Stimulated activated CD8-positive, alpha-beta memory T cell treated with anti-CD3 and anti-CD28 coated beads, Interleukin-4, amount 100 ng/mL, for 24 hours (primary cell): Measurements from ENCODE around the gene BAIAP2L1.
A peak's percentile ranks its signal among the peaks of the same experiment; 100 is the strongest.

Source experiments
- DNase-seq: peaks from one replicate; pipeline ENCODE4 v3.0.0-alpha.2; 2020; ENCODE audit warnings: low read depth

BAIAP2L1 gene

GRCh38 chr7:98278936-98279335 lies 122.0 kb downstream of the BAIAP2L1 start:
- DNase-seq, result no peak

- no peak for DNase-seq
Measured at GRCh38 chr7:98278408-98278807, 122.5 kb downstream of the BAIAP2L1 start.

DNA sequence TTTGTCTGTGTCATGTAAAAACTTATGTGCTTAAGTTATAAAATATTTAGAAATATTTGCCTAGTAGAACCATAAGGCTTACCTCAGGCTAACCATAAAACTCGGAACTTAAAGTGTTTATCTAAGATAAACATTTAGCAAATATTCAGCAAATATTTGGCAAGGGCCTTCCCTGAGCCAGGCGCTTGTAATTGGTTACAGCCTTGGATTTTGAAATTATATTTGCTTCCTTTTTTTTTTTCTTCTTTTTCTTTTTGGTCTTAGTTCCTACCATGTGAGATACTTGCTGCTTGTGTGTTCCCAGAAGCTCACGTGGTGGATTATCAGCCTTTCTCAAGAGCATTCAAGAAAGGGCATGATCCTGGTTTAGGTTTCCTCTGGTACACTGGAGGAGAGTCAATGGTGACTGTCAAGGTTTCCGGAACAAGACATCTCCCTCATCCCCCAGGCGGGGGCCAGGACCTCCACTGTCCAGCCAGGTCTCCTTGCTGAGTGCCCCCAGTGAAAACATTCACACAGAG lies 124.6 kb downstream of the BAIAP2L1 start:
- DNase-seq, result no peak

GRCh38 chr7:98267303-98267702 lies 133.6 kb downstream of the BAIAP2L1 start:
- DNase-seq, result no peak

DNA sequence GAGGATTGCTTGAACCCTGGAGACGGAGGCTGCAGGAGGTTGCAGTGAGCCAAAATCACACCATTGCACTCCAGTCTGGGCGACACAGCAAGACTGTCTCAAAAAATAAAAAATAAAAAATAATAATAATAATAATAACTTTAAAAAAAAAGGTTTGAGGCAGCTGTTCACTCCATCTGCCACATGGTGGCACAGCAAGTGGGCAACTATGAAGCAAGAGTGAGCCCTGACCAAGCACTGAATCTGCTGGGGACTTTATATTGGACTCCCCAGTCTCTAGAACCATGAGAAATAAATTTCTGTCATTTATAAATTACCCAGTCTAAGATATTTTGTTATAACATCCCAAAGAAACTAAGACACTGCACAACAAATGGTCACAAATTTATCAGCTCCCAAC lies 134.1 kb downstream of the BAIAP2L1 start:
- DNase-seq, result no peak

DNA sequence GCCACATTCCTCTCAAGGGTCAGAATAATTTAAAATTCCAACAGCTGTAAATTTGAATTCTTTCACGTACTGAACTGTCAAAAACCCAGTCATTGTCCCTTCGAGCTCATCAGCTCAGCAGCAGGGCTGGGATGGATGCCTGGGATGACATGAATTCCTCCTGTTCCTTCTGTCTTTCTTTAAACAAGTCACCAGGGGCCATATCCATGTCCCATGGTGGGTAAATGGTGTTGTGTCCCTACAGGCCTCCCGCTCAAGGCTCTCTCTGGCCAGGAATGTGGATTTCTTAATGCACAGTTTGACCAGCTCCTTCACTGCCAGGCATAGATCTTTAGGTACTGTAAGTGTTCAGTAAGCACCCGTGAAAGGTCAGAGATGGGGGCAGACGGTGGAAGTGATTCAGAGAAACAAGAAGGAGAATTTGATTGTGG lies 135.0 kb downstream of the BAIAP2L1 start:
- no peak for DNase-seq

DNA sequence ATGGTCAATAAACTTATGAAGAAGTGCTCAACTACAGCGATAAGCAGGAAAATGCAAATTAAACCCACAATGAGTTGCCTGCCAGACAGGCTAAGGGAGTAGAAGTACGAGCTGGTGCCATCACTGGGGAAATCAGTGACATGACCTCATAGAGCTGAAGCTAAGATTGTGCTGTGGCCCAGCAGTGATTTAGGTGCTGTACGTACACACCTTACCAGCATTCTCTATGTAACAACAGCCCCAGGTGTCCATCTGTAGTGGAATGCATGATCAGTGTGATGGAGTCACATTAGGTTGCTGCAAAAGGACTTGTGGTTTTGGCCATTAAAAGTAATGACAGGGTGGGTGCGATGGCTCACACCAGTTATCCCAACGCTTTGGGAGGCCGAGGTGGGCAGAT lies 143.2 kb downstream of the BAIAP2L1 start:
- DNase-seq, result no peak

DNA sequence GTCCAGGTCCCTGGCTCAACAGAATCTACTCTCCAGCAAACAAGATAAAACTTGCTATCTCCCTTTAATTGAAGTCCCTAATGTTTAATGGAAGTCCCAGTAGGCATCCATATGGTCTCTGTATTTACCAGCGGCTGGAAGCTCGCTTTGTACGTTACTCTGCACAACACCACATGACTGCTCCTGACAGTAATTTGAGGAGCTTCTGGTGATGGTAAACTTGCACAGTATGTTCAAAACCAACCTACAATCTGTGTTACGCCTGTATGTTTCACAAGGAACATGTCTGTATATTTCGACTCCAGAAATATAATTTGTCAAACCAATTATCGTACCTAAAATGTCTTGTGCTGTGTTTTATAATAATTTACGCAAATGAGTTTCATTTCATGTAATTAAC lies 144.5 kb downstream of the BAIAP2L1 start:
- no peak for DNase-seq

GRCh38 chr7:98254951-98255610 lies 145.8 kb downstream of the BAIAP2L1 start:
- DNase-seq, result no peak

DNA sequence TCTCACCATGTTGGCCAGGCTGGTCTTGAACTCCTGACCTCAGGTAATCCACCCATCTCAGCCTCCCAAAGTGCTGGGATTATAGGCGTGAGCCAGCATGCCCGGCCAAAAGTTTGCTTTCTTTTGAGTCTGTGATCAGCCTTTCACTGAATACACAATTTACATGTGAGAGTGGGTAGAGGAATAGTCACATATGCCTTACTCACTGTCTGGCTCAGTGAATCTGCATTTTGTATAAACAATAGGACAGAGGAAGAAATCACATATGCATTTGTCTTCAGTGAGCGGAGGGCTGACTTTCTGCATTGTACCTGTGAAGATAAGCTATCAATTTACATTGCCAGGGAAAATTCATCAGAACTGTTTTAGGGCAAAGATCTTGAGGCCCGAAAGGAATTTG lies 146.4 kb downstream of the BAIAP2L1 start:
- DNase-seq, result no peak

GRCh38 chr7:98252425-98253054 lies 148.3 kb downstream of the BAIAP2L1 start:
- no peak for DNase-seq

- peak; percentile 89 for DNase-seq
Measured at GRCh38 chr7:98251601-98252424, 149.1 kb downstream of the BAIAP2L1 start, which contains the start of gene TECPR1. TSS of gene TECPR1 (minus strand) at chr7:98252232. CDS start at chr7:98246146, 6,086 bp downstream.

- no peak for DNase-seq
Measured at GRCh38 chr7:98251231-98251600, 149.7 kb downstream of the BAIAP2L1 start.

GRCh38 chr7:98250789-98251188 lies 150.1 kb downstream of the BAIAP2L1 start:
- DNase-seq, result no peak

DNA sequence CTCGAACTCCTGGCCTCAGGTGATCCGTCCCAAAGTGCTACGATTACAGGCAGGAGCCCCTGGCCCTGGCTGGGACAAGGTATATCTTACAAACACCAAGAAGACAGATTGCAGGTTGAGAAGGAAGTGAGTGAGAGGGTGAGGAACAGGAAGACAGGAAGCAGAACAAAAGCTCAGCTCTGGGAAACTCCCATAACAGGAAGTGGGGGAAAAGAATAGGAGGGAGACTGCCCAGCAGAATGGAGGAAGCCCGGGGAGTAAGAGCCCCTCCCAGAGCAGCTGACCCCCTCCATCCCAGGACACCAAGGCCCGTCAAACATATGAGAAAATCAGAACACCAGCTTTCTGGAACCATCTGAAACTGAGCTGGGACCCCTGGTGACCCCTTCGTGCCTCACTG lies 151.8 kb downstream of the BAIAP2L1 start:
- DNase-seq, result no peak

DNA sequence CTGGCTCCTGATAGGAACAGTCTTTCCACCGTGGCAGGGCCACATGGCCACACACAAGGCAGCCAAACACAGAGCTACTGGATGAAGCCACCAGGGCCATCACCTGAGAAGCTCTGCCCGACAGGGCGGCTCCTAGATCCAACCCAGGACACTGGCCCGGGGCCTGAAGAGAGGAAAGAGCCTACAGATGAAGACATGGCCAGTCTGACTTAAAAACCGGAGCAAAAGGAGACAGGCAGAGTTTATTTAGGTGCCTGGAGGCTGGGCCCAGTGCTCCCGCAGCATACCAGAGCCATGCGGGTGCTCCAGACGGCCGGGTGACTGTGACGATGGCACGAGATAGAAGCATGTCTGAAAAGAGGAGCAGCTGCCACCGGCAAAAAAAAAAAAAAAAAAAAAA lies 152.7 kb downstream of the BAIAP2L1 start:
- no peak for DNase-seq

- DNase-seq, result no peak
Measured at GRCh38 chr7:98244871-98245270, 156.0 kb downstream of the BAIAP2L1 start.

GRCh38 chr7:98242934-98243333 lies 158.0 kb downstream of the BAIAP2L1 start:
- DNase-seq, result no peak

GRCh38 chr7:98242342-98242741 lies 158.5 kb downstream of the BAIAP2L1 start:
- DNase-seq, result no peak

- no peak for DNase-seq
Measured at GRCh38 chr7:98241674-98242241, 159.1 kb downstream of the BAIAP2L1 start.
